TTC549 (cell line): ENCODE measurements around the gene TSPYL1.

Experiments used
- FAIRE-seq: peaks from 2 replicates; lab custom pipeline; 2012; peaks lifted over from hg19 to GRCh38; lab: Jason Lieb, UNC

TSPYL1 gene

GRCh38 chr6:116256694-116257093 lies 23.0 kb downstream of the TSPYL1 start:
- no peak for FAIRE-seq

- no peak for FAIRE-seq
Measured at GRCh38 chr6:116255246-116255800, 24.4 kb downstream of the TSPYL1 start.

- FAIRE-seq: no peak
Measured at GRCh38 chr6:116254297-116255056, 25.3 kb downstream of the TSPYL1 start.

- no peak for FAIRE-seq
Measured at GRCh38 chr6:116253505-116254296, 26.0 kb downstream of the TSPYL1 start, which contains the start of gene TSPYL4. Gene TSPYL4 (minus strand): TSS chr6:116254075. CDS start chr6:116254008, 67 bp downstream.

GRCh38 chr6:116253188-116253504 lies 26.6 kb downstream of the TSPYL1 start:
- no peak for FAIRE-seq

GRCh38 chr6:116251568-116252384 lies 28.0 kb downstream of the TSPYL1 start:
- FAIRE-seq: no peak

GRCh38 chr6:116248577-116248976 lies 31.2 kb downstream of the TSPYL1 start:
- no peak for FAIRE-seq

- no peak for FAIRE-seq
Measured at GRCh38 chr6:116247285-116247684, 32.4 kb downstream of the TSPYL1 start.

- FAIRE-seq: no peak
Measured at GRCh38 chr6:116246089-116246488, 33.6 kb downstream of the TSPYL1 start.

- no peak for FAIRE-seq
Measured at GRCh38 chr6:116244284-116244683, 35.4 kb downstream of the TSPYL1 start.

GRCh38 chr6:116239856-116240255 lies 39.9 kb downstream of the TSPYL1 start:
- FAIRE-seq: no peak

- FAIRE-seq: no peak
Measured at GRCh38 chr6:116239256-116239655, 40.5 kb downstream of the TSPYL1 start.

- no peak for FAIRE-seq
Measured at GRCh38 chr6:116238083-116238482, 41.6 kb downstream of the TSPYL1 start.

- FAIRE-seq: no peak
Measured at GRCh38 chr6:116234689-116235088, 45.0 kb downstream of the TSPYL1 start.

- FAIRE-seq: no peak
Measured at GRCh38 chr6:116229287-116229913, 50.3 kb downstream of the TSPYL1 start.
